A172 (cell line): ENCODE data around the gene UIMC1. TPM values are rescaled to one million over a fixed set of nuclear protein-coding genes. Genes with fewer than 3 reads are reported as not detected.
"Not testable (repeated sequence)": the region's sequence is repeated elsewhere in the genome, so short reads cannot be mapped to it uniquely, and the experiment has no call there.

Experiments used
- DNase-seq: peaks from one replicate; pipeline ENCODE4 v3.0.0-alpha.2; 2015; ENCODE audit warnings: low spot score
- total RNA-seq: library from RNA; depleted of rRNA; stranded (reverse); fragments of >200 nt; shearing (Covaris generic); gene quantifications from 2 replicates; pipeline ENCODE4 v1.2.3, GENCODE V29; 2014; rRNA removed

UIMC1 gene
- 42.9 and 43.9 TPM in 2 replicates for total RNA-seq

DNA sequence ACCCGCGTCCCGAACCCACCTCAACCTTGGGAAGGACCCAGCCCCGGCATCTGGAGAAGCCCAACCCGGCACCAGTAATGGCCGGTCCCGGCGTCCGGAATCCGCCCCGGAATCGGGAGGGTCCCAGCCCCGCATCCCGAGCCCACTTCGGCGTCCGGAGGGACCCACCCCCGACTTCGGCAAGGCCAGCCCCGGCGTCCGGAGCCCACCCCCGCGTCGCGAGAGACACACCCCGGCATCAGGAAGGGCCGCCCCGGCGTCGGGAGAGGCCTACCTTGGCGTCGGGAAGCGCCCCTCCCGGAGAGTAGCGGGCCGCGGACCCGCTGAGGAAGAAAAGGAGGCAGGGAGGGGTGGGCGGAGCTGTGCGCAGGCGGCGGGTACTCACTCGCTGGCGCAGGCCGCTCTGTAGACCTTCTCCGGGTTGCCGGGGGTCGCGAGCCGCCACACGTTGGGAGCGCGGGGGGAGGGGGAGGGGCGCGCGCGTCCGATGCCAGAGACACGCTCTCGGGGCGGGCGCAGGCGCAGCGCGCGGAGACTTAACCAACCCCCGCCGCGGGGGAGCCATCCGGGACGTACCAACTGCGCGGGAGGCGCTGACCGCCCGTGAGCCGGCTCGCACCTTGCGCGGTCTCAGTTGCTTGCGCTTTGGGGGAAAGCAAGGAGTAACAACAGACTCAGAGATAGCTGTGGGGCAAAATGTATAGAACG lies at the start of gene UIMC1:
UIMC1 (minus strand) TSS at position 515 of the 708 bp plus-strand sequence. CDS start 24,164 bp downstream, outside the sequence.
- DNase-seq, result peak; percentile 86

DNA sequence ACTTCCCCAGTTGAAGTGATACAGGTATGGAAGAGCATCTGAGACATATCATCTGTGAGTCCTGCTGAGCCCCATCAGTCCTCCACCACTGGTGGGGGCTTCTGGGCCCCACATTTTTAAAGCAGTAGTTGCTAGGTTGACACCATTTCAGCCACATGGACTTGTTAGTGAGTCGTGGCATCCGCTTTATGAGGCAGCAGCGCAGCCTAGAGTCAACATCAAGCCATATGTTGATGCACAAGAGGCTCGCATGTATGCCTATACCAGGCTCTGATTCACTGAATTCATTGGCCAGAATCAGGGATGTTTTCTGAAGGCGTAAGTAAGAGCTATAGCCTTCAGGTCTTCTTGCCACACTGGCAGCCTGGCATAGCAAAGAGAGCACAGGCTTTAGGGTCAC lies 42.7 kb upstream of the UIMC1 start:
- DNase-seq, result no peak

DNA sequence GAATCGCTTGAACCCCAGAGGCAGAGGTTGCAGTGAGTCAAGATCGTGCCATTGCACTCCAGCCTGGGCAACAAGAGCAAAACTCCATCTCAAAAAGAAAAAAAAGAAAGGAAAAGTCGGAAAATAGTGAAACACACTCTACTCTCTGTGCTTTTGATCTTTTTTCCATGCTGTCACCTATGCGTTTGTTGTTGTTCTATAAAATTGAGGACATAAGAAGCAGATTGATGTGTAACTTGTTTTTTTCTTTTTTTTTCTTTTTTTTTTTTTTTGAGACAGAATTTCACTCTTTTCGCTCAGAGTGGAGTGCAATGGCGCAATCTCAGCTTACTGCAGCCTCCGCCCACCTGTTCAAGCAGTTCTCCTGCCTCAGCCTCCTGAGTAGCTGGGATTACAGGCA lies 42.0 kb upstream of the UIMC1 start:
- not testable (repeated sequence) for DNase-seq

GRCh38 chr5:177045631-177046030 lies 39.1 kb upstream of the UIMC1 start:
- DNase-seq, result no peak

DNA sequence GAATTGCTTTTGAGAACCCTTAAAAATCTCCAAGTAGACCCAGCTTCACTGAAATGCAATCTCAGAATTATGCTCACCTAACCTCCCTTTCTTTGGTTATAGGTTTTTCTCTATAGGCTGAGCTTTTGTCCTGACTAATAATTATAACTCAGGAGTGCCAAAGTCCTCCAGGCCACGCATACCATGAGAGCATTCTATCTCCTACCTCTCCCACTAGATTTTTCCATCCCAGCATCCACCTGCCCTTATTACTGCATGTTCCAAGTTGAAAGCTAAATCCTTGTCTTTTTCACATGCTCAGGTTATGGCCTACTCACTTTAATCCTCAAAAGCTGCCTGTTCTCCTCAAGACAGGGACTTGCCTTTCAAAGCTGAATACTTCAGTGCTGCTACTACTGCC lies 38.1 kb upstream of the UIMC1 start:
- no peak for DNase-seq

GRCh38 chr5:177043958-177044357 lies 37.4 kb upstream of the UIMC1 start:
- no peak for DNase-seq

DNA sequence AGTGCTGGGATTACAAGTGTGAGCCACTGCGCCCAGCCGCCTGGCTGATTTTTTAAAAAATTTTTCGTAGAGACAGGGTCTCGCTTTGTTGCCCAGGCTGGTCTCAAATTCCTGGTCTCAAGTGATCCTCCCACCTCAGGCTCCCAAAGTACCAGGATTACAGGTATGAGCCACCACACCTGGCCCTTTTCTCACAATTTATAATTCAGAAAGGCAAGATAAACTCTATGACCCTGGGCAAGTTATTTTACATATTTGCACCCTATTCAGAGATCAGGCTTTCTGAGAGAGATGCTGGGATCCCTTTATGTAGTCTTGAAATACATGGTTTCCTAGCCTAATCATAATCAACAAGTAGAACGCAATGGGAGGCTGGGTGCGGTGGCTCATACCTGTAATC lies 36.5 kb upstream of the UIMC1 start:
- DNase-seq, result no peak

DNA sequence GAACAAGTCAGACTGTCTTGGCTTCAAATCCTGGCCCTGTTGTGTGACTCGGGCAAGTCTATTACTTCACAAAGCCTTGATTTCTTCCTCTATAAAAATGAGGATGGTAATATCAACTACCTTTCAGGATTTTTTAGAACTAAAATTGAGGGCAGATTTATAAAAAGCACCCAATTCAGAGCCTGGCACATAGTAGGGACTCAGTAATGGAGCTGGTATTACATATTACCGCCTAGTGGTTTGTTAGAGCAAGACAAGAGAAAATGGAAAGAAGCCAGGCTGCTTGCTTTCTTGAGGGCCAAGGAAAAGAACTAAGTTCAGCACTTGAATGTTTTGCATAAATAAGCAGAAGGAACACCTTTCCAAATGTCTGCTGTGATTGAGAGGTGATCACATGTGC lies 35.4 kb upstream of the UIMC1 start:
- no peak for DNase-seq

- DNase-seq, result peak; percentile 53
Observed at GRCh38 chr5:177040814-177041420, 34.3 kb upstream of the UIMC1 start.

GRCh38 chr5:177036921-177037320 lies 30.3 kb upstream of the UIMC1 start:
- DNase-seq, result no peak

DNA sequence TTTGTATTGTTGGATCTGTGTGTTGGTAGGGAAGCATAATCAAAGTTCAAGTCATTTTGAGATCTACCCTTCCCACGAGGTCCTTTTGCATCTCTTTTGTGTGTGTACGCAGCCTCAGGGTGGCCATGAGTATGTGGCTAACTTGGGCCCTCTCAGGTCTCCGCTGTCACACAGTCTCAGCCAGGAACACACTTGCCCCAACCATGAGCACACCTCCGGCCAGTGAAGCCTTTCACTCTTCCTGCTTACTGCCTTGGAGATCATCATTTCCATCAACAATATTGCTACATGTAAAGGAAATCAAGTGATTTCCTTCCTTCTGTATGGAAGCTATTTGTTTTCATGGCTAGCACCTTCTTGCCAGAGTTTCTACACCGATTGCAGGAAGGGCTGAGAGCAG lies 29.9 kb upstream of the UIMC1 start:
- no peak for DNase-seq

GRCh38 chr5:177035976-177036375 lies 29.4 kb upstream of the UIMC1 start:
- DNase-seq, result no peak

DNA sequence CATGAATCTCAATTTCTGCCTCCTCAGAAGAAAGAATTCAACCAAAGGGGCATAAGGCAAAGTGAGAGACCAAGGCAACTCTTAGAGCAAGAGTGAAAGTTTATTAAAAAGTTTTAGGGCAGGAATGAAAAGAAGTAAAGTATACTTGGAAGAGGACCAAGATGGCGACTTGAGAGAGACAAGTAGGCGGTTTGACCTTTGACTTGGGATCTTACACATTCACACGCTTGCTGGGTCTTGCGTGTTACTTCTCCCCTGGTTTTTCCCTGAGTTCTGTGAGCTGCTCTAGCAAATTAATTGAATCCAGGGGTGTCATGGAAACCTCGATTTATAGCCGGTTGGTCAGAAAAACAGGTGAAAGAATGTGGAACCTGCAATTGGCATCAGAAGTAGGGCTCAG lies 22.9 kb upstream of the UIMC1 start:
- no peak for DNase-seq

GRCh38 chr5:177027665-177028064 lies 21.1 kb upstream of the UIMC1 start:
- DNase-seq, result no peak

- DNase-seq, result no peak
Observed at GRCh38 chr5:177025101-177025601, 18.6 kb upstream of the UIMC1 start.

GRCh38 chr5:177024559-177024958 lies 18.0 kb upstream of the UIMC1 start:
- no peak for DNase-seq

GRCh38 chr5:177023303-177023664 lies 16.7 kb upstream of the UIMC1 start:
- DNase-seq, result peak; percentile 10

- DNase-seq, result peak; percentile 85
Observed at GRCh38 chr5:177022386-177023302, 16.1 kb upstream of the UIMC1 start, which contains the start of gene ZNF346. Gene ZNF346 (plus strand): TSS chr5:177022696. CDS start chr5:177022739, 43 bp downstream.

DNA sequence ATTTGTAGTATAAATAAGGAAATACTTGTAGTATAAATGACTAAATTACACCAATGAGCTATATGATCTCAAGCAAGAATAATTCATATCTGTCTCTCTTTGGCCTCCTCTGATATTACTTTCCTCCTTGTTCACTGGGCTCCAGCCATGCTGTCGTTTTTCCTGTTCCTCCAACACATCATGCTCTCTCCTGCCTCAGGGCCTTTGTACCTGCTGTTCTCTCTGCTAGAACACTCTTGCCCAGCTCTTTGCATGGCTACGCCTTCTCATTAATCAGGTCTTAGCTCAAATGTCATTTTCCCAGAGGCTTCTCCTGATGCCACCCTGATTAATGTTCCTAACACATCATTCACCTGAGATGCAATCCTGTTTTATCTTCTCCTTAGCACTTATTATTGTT lies 13.5 kb upstream of the UIMC1 start:
- no peak for DNase-seq

GRCh38 chr5:177018341-177018740 lies 11.8 kb upstream of the UIMC1 start:
- DNase-seq, result no peak

- DNase-seq, result no peak
Observed at GRCh38 chr5:177015156-177015555, 8.6 kb upstream of the UIMC1 start.

GRCh38 chr5:177010153-177010552 lies 3.6 kb upstream of the UIMC1 start:
- DNase-seq, result no peak
